GF-D8 (cell line): ENCODE data around the gene AFF2.

Source experiments
- DNase-seq: peaks from one replicate; lab custom pipeline; 2025; lab: John Stamatoyannopoulos, UW

AFF2 gene

DNA sequence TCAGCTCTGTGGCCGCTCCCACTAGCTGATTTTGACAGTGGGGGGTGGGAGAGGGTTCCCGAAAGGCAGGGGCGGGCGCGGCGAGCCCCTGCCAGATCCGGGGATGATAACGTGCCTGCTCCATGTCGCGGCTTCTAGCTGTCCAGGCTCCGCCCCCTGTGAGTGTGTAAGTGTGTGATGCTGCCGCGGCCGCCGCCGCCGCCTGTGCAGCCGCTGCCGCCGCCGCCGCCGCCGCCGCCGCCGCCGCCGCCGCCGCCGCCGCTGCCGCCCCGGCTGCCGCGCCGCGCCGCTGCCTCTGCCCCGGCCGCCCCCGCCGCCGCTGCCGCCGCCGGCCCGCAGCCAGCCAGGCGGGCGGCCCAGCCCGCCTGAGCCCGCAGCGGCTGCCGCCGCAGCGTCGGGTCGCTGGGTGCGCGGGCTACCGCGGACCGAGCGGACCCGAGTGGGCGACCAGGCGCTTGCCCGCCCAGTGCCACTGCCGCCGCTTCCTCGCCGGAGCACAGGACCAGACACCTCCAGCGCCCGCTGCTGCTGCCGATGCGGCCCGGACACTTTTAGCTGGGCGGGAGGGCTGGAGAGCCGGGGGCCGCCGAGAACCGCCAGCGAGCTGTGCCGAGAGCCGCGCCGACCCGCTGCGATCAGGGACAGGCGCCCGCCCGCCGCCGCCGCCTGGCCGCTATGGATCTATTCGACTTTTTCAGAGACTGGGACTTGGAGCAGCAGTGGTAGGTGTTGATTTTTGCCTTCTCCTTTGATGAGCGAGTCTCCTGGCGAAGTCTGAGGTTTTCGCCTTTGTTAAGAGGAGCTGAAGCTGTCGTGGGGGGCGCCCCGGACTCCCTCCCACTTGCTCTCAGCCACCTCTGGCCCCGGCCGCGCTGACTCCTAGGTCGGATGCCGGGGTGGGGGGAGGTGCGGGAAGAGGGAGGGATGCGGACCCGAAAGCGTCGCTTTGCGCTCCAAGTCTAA lies at the start of gene AFF2:
AFF2 (plus strand) TSS at position 195 of the 963 bp plus-strand sequence; CDS start at position 676, 481 bp downstream.
- no peak for DNase-seq

DNA sequence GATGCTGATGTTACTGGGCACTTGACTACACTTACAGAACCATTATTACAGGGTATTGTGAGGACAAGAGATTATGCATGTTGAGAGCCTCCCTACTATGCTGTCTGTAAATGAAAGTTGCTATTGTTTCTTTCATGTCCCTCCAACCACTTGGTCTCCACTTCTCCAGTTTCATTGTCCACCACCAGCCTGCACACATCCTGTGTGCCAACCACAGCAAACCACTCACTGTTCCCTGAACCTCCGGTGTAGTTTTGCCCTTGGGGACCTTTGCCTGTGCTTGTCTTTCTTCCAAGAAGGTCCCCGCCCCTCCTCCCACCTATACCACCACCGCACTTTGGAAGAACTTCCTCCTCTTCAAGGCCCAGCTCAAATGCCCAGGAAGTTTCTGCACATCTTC lies 43.1 kb upstream of the AFF2 start:
- no peak for DNase-seq

DNA sequence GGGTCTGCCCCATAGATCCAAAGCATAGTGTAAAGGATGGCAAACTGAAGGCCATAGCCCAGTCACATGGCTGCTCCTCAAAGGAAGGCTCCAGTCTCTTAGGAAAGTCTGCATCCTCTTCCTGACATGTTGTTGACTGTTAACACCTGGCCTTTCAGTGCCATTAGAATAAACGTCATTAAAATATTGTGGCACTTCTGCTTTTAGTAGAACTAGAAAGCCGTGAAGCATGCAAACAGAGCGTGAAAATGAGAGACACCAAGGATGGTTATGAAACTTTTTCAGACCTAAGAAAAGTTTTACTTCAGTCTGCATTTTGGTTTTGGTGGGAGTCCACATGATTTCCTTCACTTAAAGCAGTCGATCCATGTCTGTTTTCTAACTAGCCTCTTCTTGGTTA lies 41.1 kb upstream of the AFF2 start:
- DNase-seq, result no peak

DNA sequence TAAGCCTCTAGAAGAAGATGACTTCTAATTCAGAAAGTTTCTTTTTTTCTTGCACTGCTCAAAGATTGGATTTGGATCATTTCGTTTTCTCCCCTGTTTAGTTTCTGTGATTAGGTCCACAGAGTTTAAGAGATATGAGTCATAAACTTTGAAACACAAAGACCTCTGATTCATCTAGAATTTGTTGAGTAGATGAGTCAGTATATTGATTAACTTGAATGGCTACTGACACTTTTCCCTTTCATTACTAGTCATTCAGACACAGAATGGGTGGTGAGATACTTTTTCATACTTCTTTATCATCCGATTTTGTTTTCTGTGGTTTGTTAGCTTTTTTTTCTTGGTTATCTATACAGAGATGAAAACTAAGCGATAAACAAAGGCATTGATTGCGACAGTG lies 34.1 kb upstream of the AFF2 start:
- DNase-seq, result no peak

DNA sequence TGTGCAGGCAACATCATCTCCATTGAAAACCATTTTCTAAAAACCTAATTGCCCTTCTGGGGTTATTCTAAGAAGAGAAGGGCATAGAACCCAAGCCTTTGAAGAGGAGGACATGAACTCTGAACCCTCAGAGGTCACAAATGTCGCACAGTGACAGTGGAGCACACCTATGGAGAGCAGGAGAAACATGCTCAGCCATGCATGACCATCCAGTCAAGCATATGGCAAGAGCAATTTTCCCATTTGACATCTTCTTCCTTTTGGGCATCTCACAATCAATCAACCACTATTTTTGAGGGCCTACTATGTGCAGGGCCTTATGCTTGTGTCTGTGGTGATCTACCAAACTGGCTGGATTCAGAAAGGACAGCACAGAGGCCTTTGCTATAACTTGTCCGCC lies 30.1 kb upstream of the AFF2 start:
- no peak for DNase-seq

DNA sequence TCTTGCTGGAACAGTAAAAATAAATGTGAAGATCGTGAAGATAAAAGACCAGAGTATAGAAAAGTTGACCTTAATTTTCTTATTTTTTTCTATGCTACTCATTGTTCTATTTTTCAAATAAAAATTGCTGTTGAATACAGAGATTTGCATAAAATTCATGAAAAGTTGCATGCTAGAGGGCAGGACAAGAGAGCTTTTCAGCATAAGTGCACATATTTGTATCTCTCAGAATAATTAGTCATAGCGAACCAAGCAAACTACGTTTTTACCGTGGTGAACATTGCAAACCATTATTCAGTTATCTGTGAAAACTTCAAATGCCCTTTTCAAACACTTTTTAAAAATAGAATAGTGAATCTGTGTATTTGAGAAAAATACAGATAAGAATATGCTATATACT lies 26.4 kb upstream of the AFF2 start:
- DNase-seq, result no peak

DNA sequence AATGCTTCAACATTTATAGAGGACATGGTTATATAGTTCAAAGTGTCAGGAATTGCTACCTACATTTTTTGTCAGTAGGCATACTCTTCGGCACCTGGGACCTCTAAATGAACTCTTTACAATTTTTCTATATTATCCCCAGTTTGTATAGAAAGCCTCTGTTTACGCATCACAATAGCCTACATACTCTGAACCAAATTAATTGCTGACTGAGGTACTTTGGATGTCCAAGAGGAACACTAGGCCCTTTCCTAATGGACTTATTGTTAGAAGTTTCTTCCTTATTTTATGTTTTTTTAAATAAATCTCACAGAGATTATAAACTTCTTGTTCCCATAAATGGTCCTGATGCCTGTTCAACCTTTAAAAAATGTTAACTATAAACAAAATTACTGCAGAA lies 8.4 kb upstream of the AFF2 start:
- no peak for DNase-seq

DNA sequence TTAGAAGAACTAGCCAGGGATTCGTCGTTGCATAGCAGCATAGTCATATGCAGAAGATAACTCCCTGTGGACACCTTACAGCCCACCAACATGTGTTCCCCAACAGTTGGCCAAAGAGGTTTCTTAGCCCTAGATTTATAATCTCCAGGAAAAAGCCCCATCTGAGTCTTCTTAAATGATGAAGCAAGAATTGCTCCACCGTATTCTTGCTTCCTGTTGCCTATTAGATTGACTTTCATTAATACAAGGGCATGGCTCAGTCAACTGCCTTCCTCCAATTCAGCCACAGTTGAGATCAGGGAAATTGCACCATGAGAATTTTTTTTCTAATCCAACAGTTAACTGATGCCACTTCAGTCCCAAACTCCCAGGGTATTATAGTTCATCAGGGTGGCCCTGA lies 5.2 kb upstream of the AFF2 start:
- peak; percentile 71 for DNase-seq

DNA sequence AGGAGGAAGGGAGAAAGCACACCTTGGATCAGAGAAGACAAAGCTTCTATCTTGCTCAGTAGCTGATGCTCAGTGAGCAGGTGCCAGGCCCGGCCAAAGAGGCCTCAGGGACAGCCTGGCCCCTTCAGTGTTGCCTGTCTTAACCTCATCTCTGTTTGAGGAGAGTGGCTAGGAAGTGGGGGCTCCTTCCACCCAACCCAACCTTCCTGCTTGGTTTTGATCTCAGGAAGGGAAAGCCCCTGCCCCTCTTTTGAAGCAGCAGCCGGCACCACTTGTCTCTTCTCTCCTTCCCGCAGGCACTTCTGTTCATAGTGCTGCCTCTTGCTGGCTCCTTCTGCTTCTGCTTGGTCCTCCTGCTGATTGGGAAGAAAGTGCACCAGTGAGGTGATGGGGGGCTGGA lies 2.4 kb upstream of the AFF2 start:
- DNase-seq, result no peak

DNA sequence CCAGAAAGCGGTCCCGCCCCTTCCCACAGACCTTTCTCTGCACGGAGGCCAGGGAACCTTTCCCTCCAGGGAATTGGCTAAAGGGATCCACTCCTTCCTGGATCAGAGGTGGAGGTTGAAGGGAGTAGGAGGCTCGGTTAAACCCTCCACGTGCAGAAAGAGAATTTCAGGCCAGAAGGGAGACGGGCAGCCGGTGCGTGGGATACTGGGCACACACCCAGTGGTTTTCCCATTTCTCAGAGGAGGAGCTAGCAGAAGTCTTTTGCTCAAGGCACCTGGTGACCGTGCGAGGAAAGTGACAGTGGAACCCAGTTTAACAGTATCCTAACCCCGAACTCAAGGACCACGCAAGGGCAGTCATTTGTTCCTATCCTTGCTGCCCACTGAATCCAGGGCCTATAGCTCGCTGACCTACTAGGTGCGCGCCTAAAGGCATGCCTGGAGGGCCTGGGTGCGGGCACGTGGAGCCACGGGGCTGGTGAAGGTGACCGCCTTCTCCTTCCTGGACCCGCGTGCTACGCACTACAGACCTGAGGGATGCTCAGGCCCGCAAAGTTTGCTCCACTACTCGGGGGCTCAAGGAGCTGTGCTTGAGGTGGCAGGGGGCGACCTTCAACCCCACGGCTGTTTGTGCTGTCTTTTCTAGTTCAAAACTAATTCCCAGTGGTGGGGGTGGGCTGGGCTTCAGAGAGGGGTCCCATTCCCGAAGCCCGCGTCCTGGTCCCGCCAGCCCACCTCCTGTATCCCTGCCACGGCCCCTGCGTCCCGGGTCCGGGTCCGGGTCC lies 587 bp upstream of the AFF2 start:
- no peak for DNase-seq

DNA sequence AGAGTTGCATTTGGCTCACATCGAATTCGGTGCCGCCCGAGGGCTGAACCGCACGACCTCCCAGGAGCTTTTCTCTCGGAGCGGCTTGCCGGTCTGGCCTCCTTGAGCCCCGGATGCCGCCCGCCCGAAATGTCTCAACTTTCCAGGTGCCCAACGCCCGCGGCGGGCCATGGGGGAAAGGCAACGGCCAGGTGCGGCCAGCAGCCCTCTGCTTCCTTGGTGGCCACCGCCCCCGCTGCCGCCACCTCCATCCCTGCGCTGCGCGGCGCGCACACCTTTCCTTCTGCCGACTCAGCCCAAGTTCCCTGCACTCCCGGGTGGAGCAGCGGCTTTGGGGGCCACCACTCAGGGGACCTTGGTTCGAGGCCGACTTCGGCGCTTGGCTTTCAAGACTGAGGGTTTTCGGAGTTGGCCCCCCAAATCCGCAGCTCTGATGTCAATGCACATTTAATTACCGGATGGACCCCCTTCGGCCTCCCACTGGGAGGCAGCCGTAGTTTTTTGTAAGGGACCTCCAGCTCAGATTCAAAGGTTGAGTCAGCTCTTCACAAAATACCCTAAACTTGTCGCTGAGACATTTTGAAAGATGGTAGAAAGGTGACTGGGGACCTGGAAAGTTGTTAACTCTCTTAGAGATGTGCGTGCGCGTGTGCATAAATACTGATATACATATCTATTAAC lies 1.1 kb downstream of the AFF2 start:
- DNase-seq, result no peak

DNA sequence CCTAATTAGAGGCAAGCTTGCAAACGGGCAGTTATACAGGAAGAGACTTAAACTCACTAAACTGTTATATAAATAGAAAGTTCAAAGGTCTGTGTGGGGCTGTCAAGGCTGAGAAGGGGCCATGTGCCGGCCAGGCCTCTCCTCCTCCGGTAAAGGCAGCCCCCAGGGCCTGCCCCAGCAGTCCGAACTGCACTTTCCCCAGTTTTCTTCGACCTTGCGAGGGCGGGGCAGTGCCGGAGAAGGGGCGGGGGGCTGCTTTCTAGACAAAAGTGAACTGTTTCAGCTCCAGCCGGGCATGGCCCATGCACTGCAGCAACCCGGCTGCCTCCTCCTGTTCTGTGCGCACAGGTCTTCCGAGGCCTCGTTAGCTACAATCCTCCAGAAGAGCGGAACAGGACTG lies 4.1 kb downstream of the AFF2 start:
- no peak for DNase-seq

DNA sequence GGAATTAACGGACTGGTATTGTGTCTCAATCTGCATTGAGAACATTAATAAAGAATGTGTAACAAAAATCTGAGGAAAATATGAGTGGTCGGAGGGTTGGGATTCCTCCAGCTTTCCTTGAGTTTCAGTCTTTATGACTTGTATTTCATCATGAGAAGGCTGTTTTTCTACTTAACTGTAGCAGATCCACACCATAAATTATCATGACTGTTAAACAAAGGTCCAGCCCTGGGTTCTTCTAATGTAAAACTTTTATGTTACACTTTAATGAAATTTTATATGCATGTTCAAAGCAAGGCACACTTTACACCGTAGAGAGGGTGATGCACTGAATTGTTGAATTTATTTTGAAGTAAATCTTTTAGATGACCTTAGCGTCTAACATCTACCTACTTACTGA lies 7.0 kb downstream of the AFF2 start:
- DNase-seq, result no peak

DNA sequence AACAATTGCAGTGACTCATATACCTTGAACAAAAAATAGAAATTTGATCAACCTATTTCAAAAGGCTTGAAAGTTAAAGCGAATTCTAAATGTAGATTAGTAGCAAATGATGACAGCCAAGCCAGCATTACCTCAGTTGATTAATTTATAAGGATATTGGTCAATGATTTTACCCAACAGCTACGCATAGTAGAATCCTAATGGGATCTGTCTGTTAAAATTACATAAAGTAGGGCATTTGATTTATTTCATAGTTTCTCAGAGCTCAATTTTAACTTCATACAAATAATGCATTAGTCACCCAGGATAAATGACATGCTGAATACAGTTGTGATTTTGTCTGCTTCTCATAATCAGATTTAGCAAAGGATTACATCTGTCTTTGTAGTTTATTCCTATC lies 12.0 kb downstream of the AFF2 start:
- DNase-seq, result no peak

DNA sequence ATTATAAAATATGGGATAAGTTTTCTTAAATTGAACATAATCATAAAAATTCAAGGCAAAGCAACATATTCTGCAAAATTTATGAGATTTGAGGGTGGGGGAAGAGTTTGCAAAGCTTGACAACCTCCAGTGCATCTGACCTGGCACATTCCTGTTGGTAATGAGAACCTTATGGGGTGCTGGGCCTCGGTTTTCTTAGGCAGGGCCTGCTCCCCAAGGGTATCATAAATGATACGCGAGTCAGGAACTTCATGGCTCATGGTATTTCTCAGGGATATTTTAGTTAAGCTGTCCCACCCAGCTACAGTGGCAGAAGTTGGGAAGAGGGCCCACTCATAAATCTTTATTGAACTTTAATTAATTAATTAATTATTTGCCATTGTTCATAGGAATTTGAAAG lies 13.2 kb downstream of the AFF2 start:
- no peak for DNase-seq

DNA sequence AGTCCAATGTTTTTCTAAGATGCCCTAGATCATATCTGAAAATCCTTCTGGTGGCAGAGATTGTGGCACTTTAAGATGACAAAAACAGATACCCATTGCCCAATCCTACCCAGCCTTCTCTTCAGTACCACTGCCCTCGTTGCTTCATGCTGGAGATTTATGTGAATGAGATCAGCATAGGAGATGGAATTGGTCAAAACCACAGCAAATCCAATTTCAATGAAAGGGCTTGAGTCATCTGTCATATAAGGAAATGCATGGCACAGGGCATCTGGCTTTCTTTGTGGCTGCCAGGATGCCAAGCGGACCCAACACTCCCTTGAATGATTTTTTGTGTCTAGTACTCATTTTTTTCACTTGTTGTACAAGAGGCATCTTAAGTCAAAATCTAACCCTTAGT lies 16.8 kb downstream of the AFF2 start:
- no peak for DNase-seq

DNA sequence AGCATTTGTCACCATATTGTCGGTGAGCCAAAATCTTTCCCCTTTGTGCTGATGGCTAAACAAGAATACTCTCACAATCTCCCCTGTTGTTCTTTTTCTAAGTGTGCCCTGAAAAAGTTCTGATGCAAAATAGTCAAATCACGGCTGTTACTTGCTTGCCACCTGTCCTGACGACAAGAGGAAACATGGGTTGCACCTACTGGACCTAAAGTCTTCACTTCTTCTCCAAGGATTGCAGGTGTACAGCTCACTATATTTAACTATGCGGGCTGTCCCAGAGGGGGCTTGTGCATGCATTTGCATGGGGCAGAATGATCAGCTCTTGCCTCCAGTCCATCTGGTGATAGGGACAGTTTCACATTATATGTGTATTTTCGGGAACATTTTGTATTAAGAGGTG lies 21.6 kb downstream of the AFF2 start:
- no peak for DNase-seq

DNA sequence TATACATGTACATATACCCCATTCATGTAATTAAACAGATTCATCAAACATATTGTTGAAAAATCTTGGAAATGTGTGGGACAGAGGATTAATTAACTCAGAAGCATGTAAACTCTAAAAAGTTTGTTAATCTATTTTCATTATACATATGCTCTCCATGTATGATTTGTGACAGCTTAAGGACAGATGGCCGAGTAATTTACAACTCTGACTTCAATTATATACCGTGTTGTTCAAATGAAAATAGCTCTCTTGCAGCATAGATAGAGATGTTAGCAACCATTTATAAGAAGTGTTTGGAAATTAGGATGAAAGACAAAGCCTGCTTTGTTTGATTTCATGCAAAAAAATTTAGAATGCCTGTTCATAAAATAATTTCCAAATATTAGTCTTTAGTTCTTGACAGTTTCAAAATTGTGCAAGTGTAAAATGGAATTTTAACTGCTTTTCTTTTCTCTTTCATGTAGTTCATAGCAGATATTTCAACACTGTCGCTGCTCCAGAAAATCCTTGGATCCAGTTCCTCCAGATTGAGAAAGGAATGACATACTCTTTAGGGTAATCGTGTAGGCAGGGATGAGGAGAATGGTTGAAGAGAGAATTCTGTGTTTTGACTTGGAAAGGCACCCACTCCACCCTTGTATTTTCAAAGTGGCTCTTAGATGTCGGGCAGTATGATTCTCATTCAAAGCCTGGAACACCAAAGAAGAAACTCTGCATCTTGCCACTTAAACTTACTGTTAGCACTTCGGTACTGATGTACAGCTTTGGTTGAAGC lies 23.1 kb downstream of the AFF2 start:
- no peak for DNase-seq

DNA sequence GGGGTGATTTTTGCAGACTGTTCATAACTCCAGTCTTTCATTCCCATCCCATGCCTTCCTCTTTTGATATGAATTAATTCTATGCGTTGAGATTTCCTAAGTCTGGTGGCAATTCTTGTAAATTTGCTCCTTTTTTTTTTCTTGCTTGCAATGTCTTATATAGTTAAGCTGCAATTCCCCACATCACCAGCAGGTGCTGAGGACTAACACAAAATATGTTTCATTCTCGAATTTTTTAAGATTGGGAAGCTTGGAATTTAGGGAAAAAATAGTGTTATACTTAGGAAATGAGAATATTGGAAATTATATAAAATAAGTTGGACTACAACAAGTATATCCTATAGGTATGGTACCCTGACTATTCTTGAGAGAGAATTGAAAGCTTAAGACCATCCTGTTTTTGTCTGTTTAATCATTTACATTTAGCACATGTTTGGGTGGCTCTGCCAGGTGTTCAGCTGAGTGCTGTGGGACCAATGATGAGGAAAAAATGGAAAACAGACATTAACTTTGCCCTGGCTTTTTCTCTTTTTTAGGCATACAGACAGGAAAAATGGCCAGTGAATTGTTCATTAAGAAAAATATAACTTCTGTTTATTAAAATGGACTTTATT lies 30.2 kb downstream of the AFF2 start:
- DNase-seq, result no peak

DNA sequence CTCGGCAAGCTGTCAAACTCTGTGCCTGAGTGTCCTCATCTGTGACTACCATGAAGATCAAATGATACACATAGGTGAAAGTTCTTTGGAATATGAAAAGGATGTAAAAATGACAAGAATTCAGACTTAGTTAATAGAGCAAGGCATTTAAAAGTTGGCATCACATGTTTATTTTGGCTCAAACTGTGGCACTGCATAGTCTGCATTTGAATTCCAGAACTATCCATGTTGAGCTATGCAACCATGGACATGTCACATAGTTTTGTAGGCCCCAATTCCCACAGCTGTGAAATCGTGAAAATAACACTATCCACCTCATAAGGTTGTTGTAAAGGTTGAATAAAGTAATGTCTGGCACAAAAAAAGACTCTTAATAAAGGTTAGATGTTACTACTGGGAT lies 33.9 kb downstream of the AFF2 start:
- DNase-seq, result no peak

DNA sequence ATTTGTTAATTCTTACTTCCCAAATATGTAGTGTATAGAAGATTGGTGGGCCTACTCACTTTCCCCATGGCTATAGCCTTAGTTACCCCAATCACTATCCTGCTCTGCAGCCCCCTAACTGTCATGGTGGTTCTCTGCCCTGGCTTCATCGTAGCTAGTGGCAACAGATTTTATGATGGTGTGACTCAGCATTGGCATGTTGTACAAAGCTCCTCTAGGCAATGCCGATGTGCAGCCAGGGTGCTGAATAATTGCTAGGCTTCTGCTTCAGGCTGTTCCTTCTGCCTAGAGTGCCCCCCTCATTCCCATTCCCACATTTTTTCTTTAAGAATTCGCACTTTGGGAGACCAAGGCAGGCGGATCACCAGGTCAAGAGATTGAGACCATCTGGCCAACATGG lies 35.2 kb downstream of the AFF2 start:
- DNase-seq, result no peak
